A549 (cell line): ENCODE data around the gene PTEN. TPM values are rescaled to one million over a fixed set of nuclear protein-coding genes. Genes with fewer than 3 reads are reported as not detected.

Experiments
- ATAC-seq, 2 experiments: fragments of 200-7000 bp in 1 of 2; fragments of >200 bp in 1 of 2; cut with Nextera tagmentation in 1 of 2; cut with Tn5 transposase in 1 of 2; 3 replicates each; pipeline versions ENCODE4 v1.8.0 to v1.9.1; 2018 to 2020; ENCODE audit warnings: mild to moderate bottlenecking in 1 of 2, moderate library complexity in 1 of 2
- CTCF ChIA-PET: fragments of 300-600 bp; sonication (Branson Sonifier 250); formaldehyde crosslinking; extraction: SDS; loops from one replicate; lab custom pipeline; 2021; ENCODE audit warnings: antibody characterized with exemption, inconsistent platforms; lab: Yijun Ruan, JAX
- POLR2A ChIA-PET: fragments of 350-600 bp; formaldehyde crosslinking; extraction: SDS; loops from one replicate; lab custom pipeline; 2021; ENCODE audit warnings: antibody characterized with exemption, inconsistent platforms; lab: Yijun Ruan, JAX
- DNase-seq, 2 experiments: peaks; one replicate each; pipeline versions ENCODE4 v3.0.0 to v3.0.0-alpha.2; 2011 to 2016; ENCODE audit warnings: low read depth in 1 of 2, low spot score in 1 of 2
- FAIRE-seq: peaks from 2 replicates; lab custom pipeline; 2011; peaks lifted over from hg19 to GRCh38; lab: Jason Lieb, UNC
- H3K27ac ChIP-seq, 2 experiments: fragments of >200 bp; sonication (Bioruptor Twin); formaldehyde crosslinking; 3 replicates each; pipeline ENCODE4 v1.5.1; 2016 to 2017
- H3K4me1 ChIP-seq: fragments of >200 bp; sonication (Bioruptor Twin); formaldehyde crosslinking; 3 replicates; pipeline ENCODE4 v1.6.1; 2016
- H3K4me2 ChIP-seq: fragments of >200 bp; sonication (Bioruptor Twin); formaldehyde crosslinking; 3 replicates; pipeline ENCODE4 v1.6.1; 2016
- H3K4me3 ChIP-seq: fragments of >200 bp; sonication (Bioruptor Twin); formaldehyde crosslinking; 3 replicates; pipeline ENCODE4 v1.5.1; 2016
- H3K9me3 ChIP-seq: fragments of >200 bp; sonication (Bioruptor Twin); formaldehyde crosslinking; 3 replicates; pipeline ENCODE4 v1.6.1; 2016
- CBX2 ChIP-seq: fragments of 200-600 bp; sonication (generic); IDR thresholded peaks from 2 replicates; pipeline ENCODE4 v1.6.1; 2016; ENCODE audit warnings: low read depth, mild to moderate bottlenecking, borderline replicate concordance
- FOSB ChIP-seq: fragments of 250-450 bp; sonication (Bioruptor Pico); IDR thresholded peaks from 2 replicates; pipeline ENCODE4 v1.5.0; 2020; ENCODE audit warnings: mild to moderate bottlenecking, moderate library complexity
- FOSL2 ChIP-seq, 2 experiments: fragments of 450-650 bp in 1 of 2; fragments of >200 bp in 1 of 2; sonication (Bioruptor Twin) in 1 of 2; formaldehyde crosslinking; IDR thresholded peaks; 2 replicates each; pipeline versions ENCODE4 v1.5.0 to v1.6.1; 2016 to 2020; ENCODE audit warnings: mild to moderate bottlenecking in 1 of 2, moderate library complexity in 1 of 2
- HDAC2 ChIP-seq: fragments of 200-600 bp; sonication (generic); IDR thresholded peaks from 2 replicates; pipeline ENCODE4 v1.6.1; 2016
- HEYL ChIP-seq: fragments of 250-450 bp; sonication (Bioruptor Pico); IDR thresholded peaks from 2 replicates; pipeline ENCODE4 v1.8.0; 2021; ENCODE audit warnings: mild to moderate bottlenecking, moderate library complexity
- HOXB5 ChIP-seq: fragments of 250-450 bp; sonication (Bioruptor Pico); IDR thresholded peaks from 2 replicates; pipeline ENCODE4 v1.5.0; 2020; ENCODE audit warnings: mild to moderate bottlenecking, moderate library complexity
- JUNB ChIP-seq: fragments of >200 bp; sonication (Bioruptor Twin); formaldehyde crosslinking; IDR thresholded peaks from 2 replicates; pipeline ENCODE4 v1.6.1; 2016
- KDM1A ChIP-seq: fragments of 200-600 bp; sonication (generic); IDR thresholded peaks from 2 replicates; pipeline ENCODE4 v1.6.1; 2016; ENCODE audit warnings: low read depth, mild to moderate bottlenecking
- KDM5A ChIP-seq: fragments of 200-600 bp; sonication (generic); IDR thresholded peaks from 2 replicates; pipeline ENCODE4 v1.6.1; 2016; ENCODE audit warnings: antibody characterized with exemption, mild to moderate bottlenecking
- MAFK ChIP-seq: fragments of 450-650 bp; IDR thresholded peaks from 2 replicates; pipeline ENCODE4 v1.6.1; 2014; ENCODE audit not compliant: partially characterized antibody
- MAZ ChIP-seq: fragments of 150-350 bp; IDR thresholded peaks from 2 replicates; pipeline ENCODE4 v1.6.1; 2014; ENCODE audit warnings: antibody characterized with exemption, low read depth, low read length, borderline replicate concordance
- MYC ChIP-seq: IDR thresholded peaks from 2 replicates; pipeline ENCODE4 v1.6.1; 2012; ENCODE audit warnings: mild to moderate bottlenecking, inconsistent platforms, low read length, improper control_type of control experiment, borderline replicate concordance
- NPAS2 ChIP-seq: fragments of 250-450 bp; sonication (Bioruptor Pico); IDR thresholded peaks from 2 replicates; pipeline ENCODE4 v1.8.0; 2022; ENCODE audit warnings: mild to moderate bottlenecking, moderate library complexity, borderline replicate concordance
- REST ChIP-seq: fragments of 200-600 bp; sonication (generic); IDR thresholded peaks from 2 replicates; pipeline ENCODE4 v1.6.1; 2016; ENCODE audit warnings: antibody characterized with exemption, mild to moderate bottlenecking, moderate library complexity
- RFX5 ChIP-seq: fragments of 450-650 bp; IDR thresholded peaks from 2 replicates; pipeline ENCODE4 v1.7.1; 2014; ENCODE audit warnings: antibody characterized with exemption, mild to moderate bottlenecking, moderate library complexity
- RNF2 ChIP-seq: fragments of 200-600 bp; sonication (generic); IDR thresholded peaks from 2 replicates; pipeline ENCODE4 v1.6.1; 2016; ENCODE audit warnings: low read depth, mild to moderate bottlenecking, antibody characterized with exemption, moderate library complexity, borderline replicate concordance
- TP53 ChIP-seq: fragments of 250-450 bp; sonication (Bioruptor Pico); IDR thresholded peaks from 2 replicates; pipeline ENCODE4 v1.5.0; 2021; ENCODE audit warnings: mild to moderate bottlenecking, moderate library complexity
- ZFP36 ChIP-seq: fragments of 450-650 bp; IDR thresholded peaks from 2 replicates; pipeline ENCODE4 v1.6.1; 2014; ENCODE audit warnings: borderline replicate concordance; ENCODE audit not compliant: partially characterized antibody
- ZNF302 ChIP-seq: fragments of 250-450 bp; sonication (Bioruptor Pico); IDR thresholded peaks from 2 replicates; pipeline ENCODE4 v1.9.0; 2021; ENCODE audit warnings: inconsistent platforms, mild to moderate bottlenecking, moderate library complexity
- ZSCAN20 ChIP-seq: fragments of 250-450 bp; sonication (Bioruptor Pico); IDR thresholded peaks from 2 replicates; pipeline ENCODE4 v1.8.0; 2022; ENCODE audit warnings: mild to moderate bottlenecking, moderate library complexity
- WGBS: methylation state at CpG from one replicate; pipeline ENCODE4 v1.1.6; 2017; ENCODE audit errors: missing lambda C conversion rate; 5-methylcytosine and 5-hydroxymethylcytosine counted together
- polyA plus RNA-seq, 4 experiments: library from polyadenylated mRNA; depleted of rRNA in 3 of 4; stranded (reverse); fragments of >200 nt; fragmentation: RNase III in 1 of 4; extraction: RNeasy Plus Mini Kit Qiagen cat#74134 plus additional on column Dnase treatment in 1 of 4; gene quantifications; 2 replicates in 3 of 4; 3 replicates in 1 of 4; pipeline ENCODE4 v1.2.3, GENCODE V29; 2011 to 2017
- TF ChIP-seq, protein P1 (sequence below): fragments of 450-650 bp; IDR thresholded peaks from 2 replicates; pipeline ENCODE4 v1.6.1; 2014; ENCODE audit warnings: antibody characterized with exemption

PTEN gene
- polyA plus RNA-seq, 2 of the 4 experiments (the other 2 are of a cell fraction), result 33.6 to 58.3 TPM

- FAIRE-seq (no peak), ATAC-seq (no peak), DNase-seq (no peak)
- Histone ChIP-seq H3K4me1 (no peaks in the 10 kb centered on the region), H3K4me3 (no peak overlapping the region), H3K4me2 (no peak overlapping the region), H3K9me3 (no peaks in the 10 kb centered on the region), H3K27ac (no peak overlapping the region)
- 91% methylated on average over 2 of the region's 2 CpGs for WGBS
- ChIA-PET POLR2A (no interaction called here), CTCF (no interaction called here)
- TF ChIP-seq JUNB (no peak), RNF2 (no peak), RFX5 (no peak), HDAC2 (no peak), MAZ (no peak), MAFK (no peak), KDM1A (no peak), HEYL (CRISPR knock-in tag) (no peak), ZSCAN20 (CRISPR knock-in tag) (no peak), HOXB5 (CRISPR knock-in tag) (no peak), MYC (no peak), FOSL2 (IDR thresholded peaks at IDR 0.05) (no peak), FOSL2 (CRISPR knock-in tag; IDR thresholded peaks at IDR 0.05) (no peak)
- TF ChIP-seq, protein P1, sequence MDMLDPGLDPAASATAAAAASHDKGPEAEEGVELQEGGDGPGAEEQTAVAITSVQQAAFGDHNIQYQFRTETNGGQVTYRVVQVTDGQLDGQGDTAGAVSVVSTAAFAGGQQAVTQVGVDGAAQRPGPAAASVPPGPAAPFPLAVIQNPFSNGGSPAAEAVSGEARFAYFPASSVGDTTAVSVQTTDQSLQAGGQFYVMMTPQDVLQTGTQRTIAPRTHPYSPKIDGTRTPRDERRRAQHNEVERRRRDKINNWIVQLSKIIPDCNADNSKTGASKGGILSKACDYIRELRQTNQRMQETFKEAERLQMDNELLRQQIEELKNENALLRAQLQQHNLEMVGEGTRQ, result no peak
These were observed 23.2 kb downstream of the PTEN start for GRCh38 chr10:87886635-87887034.

GRCh38 chr10:87887146-87887545 is 23.7 kb downstream of the PTEN start:
- Histone ChIP-seq H3K4me2 (no peak overlapping the region), H3K9me3 (no peaks in the 10 kb centered on the region), H3K27ac (no peak overlapping the region), H3K4me3 (no peak overlapping the region), H3K4me1 (no peaks in the 10 kb centered on the region)
- WGBS, result 93% methylated on average over 1 of the region's 1 CpG
- ATAC-seq, result no peak
- no peak for DNase-seq
- FAIRE-seq, result no peak
- ChIA-PET POLR2A (no interaction called here), CTCF (interaction anchor here (0.9 kb wide), 1 partner anchor 227 kb away, joined by 3 read pairs; no protein-coding TSS in a partner anchor)
- TF ChIP-seq FOSB, result no peak
- no peak for TF ChIP-seq ZNF302
- TF ChIP-seq, protein P1, result no peak
- TF ChIP-seq KDM5A, result no peak
- TF ChIP-seq CBX2, result no peak
- no peak for TF ChIP-seq NPAS2
- TF ChIP-seq REST, result no peak
- TF ChIP-seq TP53 (CRISPR knock-in tag), result no peak
- TF ChIP-seq JUNB, result no peak
- no peak for TF ChIP-seq ZFP36
